ENCODE data around the gene ACACA.

The ACACA gene

DNA sequence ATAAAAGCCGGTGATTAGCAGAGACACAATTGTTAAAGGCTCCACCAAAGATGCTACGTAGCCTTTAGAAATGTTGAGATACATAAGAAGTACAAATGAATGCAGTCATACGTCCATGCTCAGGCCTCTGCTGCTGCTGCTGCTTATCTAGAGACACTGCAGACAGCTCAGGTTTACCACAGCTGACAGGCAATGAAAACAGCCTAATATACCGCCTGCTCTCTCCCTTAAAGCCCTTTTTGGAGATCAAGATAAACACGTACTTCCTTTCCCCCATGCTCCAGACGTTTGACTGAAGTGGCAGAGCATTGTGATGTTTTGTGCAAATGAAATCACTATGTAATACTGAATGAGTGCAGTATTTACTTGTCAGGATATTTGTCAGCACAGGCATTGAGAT is 272.6 kb downstream of the ACACA start:
- FAIRE-seq, result no peak
- DNase-seq (ENCODE audit: insufficient read length), result no peak
- TF ChIP-seq POLR2AphosphoS5 (IDR thresholded peaks at IDR 0.05; ENCODE audit: low read depth, low read length) (no peak), POLR2A (IDR thresholded peaks at IDR 0.05; ENCODE audit: low read depth, low read length) (no peak), TAF1 (IDR thresholded peaks at IDR 0.05; ENCODE audit: borderline replicate concordance, low read depth, low read length) (no peak)

GRCh38 chr17:37133136-37133535 is 273.5 kb downstream of the ACACA start:
- DNase-seq (ENCODE audit: insufficient read length) (no peak), FAIRE-seq (no peak)
- TF ChIP-seq POLR2A (IDR thresholded peaks at IDR 0.05; ENCODE audit: low read depth, low read length) (no peak), TAF1 (IDR thresholded peaks at IDR 0.05; ENCODE audit: borderline replicate concordance, low read depth, low read length) (no peak), POLR2AphosphoS5 (IDR thresholded peaks at IDR 0.05; ENCODE audit: low read depth, low read length) (no peak)

GRCh38 chr17:37131669-37132611 is 274.7 kb downstream of the ACACA start:
- FAIRE-seq (no peak), DNase-seq (ENCODE audit: insufficient read length) (no peak)
- no peak for TF ChIP-seq POLR2A (IDR thresholded peaks at IDR 0.05; ENCODE audit: low read depth, low read length)
- no peak for TF ChIP-seq POLR2AphosphoS5 (IDR thresholded peaks at IDR 0.05; ENCODE audit: low read depth, low read length)
- TF ChIP-seq TAF1 (IDR thresholded peaks at IDR 0.05; ENCODE audit: borderline replicate concordance, low read depth, low read length), result no peak

DNA sequence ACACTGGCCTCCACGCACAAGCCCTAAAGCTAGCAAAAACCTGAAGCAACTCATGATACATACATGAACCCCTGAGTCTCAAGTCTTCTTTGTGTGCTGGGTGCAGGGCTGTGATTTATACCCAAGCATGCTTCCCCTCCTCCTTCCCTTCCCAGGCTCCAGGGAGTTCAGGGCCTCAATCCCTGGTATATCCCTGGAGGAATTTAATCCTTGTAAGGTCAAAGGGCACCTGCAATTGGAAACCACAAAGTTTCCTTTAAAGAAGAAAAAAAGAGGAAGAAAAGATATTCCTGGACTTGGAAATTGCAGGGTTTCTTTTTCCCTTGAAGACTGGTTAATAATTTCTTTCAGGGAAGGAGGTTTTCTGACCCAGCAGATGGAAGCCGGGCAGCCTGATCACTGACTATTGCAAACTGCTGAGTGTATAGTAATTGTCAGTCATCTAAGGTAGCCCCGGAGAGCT is 275.6 kb downstream of the ACACA start:
- DNase-seq (ENCODE audit: insufficient read length) (no peak), FAIRE-seq (no peak)
- TF ChIP-seq TAF1 (IDR thresholded peaks at IDR 0.05; ENCODE audit: borderline replicate concordance, low read depth, low read length) (no peak), POLR2A (IDR thresholded peaks at IDR 0.05; ENCODE audit: low read depth, low read length) (no peak), POLR2AphosphoS5 (IDR thresholded peaks at IDR 0.05; ENCODE audit: low read depth, low read length) (no peak)

DNA sequence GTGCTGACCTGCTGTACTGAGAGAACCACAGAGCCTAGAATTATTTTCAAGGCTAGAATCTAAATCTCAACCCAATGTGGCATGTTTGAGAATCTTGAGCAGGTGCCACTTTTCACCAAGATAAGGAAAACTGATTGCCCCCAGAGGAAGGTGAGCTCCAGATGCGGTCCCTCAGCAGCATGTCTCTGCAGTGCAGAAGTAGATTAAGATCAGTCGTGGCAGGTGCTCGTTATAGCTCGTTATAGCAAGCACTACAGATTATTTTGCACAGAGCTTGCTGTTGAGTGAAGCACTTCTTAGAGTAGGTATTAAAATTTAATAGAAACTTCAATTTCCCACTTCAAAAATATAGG is 281.8 kb downstream of the ACACA start:
- no peak for FAIRE-seq
- no peak for DNase-seq (ENCODE audit: insufficient read length)
- TF ChIP-seq POLR2A (IDR thresholded peaks at IDR 0.05; ENCODE audit: low read depth, low read length), result no peak
- no peak for TF ChIP-seq POLR2AphosphoS5 (IDR thresholded peaks at IDR 0.05; ENCODE audit: low read depth, low read length)
- no peak for TF ChIP-seq TAF1 (IDR thresholded peaks at IDR 0.05; ENCODE audit: borderline replicate concordance, low read depth, low read length)

DNA sequence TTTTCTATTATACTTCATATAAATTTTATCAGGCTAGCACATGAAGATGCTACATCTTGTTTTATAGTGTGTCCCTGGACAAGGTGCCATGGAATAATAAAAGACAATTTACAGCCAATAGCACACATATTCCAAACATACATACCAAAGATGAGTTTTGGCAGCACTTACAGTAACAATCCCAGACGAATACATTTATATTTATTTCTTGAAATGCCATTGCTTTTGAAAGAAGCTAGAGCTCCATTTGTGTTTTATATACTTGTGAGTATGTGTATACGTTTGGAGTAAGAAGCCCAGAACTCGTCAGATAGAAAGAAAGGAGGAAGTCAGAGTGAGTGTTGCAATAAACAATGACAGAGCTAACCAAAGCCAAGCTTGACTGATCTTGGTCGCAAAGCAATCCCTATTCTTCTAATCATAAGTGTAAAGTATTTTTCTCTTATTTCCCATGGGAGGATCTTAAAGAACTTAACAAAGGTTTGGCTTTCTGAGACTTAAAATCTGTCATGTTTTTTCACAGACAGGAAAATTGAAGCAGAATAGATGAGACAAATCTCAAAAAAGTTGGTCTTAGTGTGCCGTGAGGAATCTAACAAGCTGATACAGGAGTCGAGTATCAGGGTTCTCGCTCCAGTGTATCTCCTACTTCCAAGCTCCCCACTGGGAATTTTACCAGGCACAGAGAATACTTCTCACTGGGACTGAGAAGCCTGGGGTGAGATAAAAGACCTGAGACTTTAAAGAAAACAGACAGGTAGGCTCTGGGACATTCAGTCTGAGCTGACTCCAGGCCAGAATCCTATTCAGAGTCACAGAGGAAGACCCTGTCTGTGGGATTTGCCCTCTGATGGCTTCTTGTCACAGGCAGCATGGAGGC is 282.5 kb downstream of the ACACA start:
- no peak for TF ChIP-seq TAF1 (IDR thresholded peaks at IDR 0.05; ENCODE audit: borderline replicate concordance, low read depth, low read length)
- FAIRE-seq (no peak), DNase-seq (ENCODE audit: insufficient read length) (no peak)

DNA sequence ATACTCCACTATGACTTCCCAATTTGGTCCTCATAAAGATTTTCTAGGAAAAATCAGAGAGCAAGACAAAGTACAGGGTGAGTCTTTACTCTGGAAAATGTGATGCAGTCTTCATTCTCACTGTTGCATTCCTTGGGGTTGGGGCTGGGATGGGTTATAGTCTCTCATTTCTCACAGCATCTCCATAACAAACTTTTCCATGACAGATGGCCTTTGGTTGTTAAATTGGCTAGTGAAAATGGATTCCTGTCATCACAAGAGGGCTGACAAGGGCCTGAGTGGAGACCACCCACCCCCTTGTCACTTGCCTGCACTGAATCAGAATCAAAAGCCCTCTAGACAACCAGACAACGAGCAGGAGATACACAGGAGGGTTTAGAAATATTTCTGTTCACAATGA is 283.2 kb downstream of the ACACA start:
- no peak for TF ChIP-seq POLR2AphosphoS5 (IDR thresholded peaks at IDR 0.05; ENCODE audit: low read depth, low read length)
- TF ChIP-seq POLR2A (IDR thresholded peaks at IDR 0.05; ENCODE audit: low read depth, low read length), result no peak
- TF ChIP-seq TAF1 (IDR thresholded peaks at IDR 0.05; ENCODE audit: borderline replicate concordance, low read depth, low read length), result no peak
- DNase-seq (ENCODE audit: insufficient read length) (no peak), FAIRE-seq (no peak)

GRCh38 chr17:37121616-37122015 is 285.0 kb downstream of the ACACA start:
- TF ChIP-seq POLR2AphosphoS5 (IDR thresholded peaks at IDR 0.05; ENCODE audit: low read depth, low read length) (no peak), TAF1 (IDR thresholded peaks at IDR 0.05; ENCODE audit: borderline replicate concordance, low read depth, low read length) (no peak), POLR2A (IDR thresholded peaks at IDR 0.05; ENCODE audit: low read depth, low read length) (no peak)
- FAIRE-seq (no peak), DNase-seq (ENCODE audit: insufficient read length) (no peak)

GRCh38 chr17:37118366-37119137 is 288.1 kb downstream of the ACACA start:
- TF ChIP-seq POLR2A (IDR thresholded peaks at IDR 0.05; ENCODE audit: low read depth, low read length) (no peak), POLR2AphosphoS5 (IDR thresholded peaks at IDR 0.05; ENCODE audit: low read depth, low read length) (no peak), TAF1 (IDR thresholded peaks at IDR 0.05; ENCODE audit: borderline replicate concordance, low read depth, low read length) (no peak)
- DNase-seq (ENCODE audit: insufficient read length) (no peak), FAIRE-seq (no peak)

- TF ChIP-seq POLR2A (IDR thresholded peaks at IDR 0.05; ENCODE audit: low read depth, low read length), result no peak
- no peak for TF ChIP-seq TAF1 (IDR thresholded peaks at IDR 0.05; ENCODE audit: borderline replicate concordance, low read depth, low read length)
- no peak for TF ChIP-seq POLR2AphosphoS5 (IDR thresholded peaks at IDR 0.05; ENCODE audit: low read depth, low read length)
- no peak for FAIRE-seq
Measured at GRCh38 chr17:37117373-37118142, 289.1 kb downstream of the ACACA start.

More at GRCh38 chr17:37117373-37118142, 289.1 kb downstream of the ACACA start:
- no peak for DNase-seq (ENCODE audit: insufficient read length)

All from GM12892 (cell line).